NCI-H2029 (cell line): ENCODE data around the gene SPTBN5.

ENCODE experiments used
- DNase-seq: peaks from one replicate; lab custom pipeline; 2025; lab: John Stamatoyannopoulos, UW

Gene SPTBN5

DNA sequence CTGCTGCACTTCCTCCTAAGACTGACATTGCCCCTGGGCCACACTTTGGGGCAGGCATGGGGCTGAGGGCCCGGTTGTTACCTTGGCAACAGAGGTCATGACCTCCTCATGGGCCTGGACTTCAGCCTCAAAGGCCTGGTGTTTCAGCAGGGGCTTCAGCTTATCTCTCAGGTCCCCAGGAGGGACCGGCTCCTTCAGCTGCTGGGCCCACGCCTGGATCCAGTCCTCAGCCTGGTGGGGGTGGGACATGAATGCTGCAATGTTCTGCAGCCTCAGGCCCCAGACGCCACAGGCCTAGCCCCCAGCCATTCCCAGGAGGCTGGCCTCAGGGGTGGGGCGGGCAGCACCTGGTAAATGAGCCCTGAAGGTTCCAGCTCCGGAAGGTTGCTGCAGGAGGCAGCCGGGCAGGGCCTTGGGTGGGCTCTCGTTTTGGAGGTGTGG, 27.6 kb downstream of the SPTBN5 start:
- DNase-seq: no peak

- DNase-seq: no peak
These were observed 28.3 kb downstream of the SPTBN5 start for GRCh38 chr15:41865490-41866055.

DNA sequence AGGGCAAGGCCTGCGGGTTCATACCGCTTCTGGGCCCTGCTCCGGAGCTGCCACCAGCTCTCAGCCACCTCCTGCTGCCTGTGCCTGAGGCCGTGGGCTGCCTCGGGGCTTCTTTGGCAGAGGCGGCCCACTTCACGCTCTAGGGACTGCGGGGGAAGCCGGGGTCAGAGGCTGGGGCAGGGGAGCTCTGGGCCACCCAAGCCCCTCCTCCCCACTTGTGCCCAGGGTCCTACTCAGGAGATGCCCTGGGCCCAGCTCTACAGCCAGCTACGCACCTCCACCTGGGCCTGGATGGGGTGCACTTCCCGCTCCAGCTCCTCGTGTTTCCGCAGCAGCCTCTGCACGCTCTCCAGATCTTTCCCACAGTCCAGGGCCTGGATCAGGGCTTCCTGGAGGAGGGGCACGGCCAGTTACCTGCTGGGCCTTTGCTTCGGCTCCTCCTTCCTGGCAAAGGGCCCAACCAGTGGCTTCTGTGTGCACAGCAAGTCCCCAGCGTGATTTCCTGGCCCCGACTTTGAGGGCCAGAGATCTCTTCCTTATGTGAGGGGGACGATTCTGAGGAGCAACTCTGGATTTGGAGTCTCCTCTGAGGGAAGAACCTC, 31.2 kb downstream of the SPTBN5 start:
- peak; percentile 49 for DNase-seq

- DNase-seq: no peak
These were observed 32.0 kb downstream of the SPTBN5 start for GRCh38 chr15:41861736-41862356.

GRCh38 chr15:41860049-41860828, 33.6 kb downstream of the SPTBN5 start:
- no peak for DNase-seq

GRCh38 chr15:41858756-41859155, 35.1 kb downstream of the SPTBN5 start:
- DNase-seq: no peak

DNA sequence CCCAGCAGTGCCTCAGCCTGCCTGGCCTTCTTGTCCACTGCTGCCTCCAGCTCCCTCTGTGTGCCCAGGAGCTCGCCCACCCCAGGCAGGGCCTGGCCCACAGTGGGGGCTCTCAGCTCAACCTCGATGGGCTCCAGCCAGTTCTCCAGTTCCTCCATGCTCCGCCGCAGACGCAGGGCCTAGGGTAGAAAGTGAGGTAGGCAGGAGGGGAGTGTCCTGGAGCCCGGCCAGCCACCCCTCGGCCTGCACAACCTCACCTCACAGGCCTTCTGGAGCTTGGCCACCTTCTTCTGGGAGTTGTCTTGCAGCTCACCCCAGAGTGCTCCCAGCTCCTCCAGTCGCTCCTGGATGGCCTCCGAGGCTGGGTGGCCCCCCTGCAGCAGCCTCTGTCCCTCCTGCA, 36.5 kb downstream of the SPTBN5 start:
- no peak for DNase-seq

DNA sequence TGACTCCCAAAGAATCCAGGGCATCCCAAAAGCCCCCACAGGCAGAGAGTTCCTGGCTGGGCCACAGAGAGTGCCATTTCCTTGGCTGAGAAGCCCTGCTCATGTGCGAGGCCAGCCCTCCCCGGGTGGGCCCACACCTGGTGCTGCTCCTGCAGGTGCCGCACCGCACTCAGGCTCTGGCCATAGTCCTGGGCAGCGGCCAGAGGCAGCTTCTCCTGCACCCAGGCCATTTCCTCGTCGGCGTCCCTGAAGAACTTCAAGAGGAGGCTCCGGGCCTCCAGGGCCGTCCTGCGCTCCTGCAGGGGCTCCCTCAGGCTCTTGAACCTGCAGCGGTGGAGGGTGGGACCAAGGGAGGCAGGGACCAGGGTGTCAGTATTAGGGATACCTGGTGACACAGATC, 37.1 kb downstream of the SPTBN5 start:
- no peak for DNase-seq

- DNase-seq: no peak
These were observed 37.6 kb downstream of the SPTBN5 start for GRCh38 chr15:41856262-41856661.

DNA sequence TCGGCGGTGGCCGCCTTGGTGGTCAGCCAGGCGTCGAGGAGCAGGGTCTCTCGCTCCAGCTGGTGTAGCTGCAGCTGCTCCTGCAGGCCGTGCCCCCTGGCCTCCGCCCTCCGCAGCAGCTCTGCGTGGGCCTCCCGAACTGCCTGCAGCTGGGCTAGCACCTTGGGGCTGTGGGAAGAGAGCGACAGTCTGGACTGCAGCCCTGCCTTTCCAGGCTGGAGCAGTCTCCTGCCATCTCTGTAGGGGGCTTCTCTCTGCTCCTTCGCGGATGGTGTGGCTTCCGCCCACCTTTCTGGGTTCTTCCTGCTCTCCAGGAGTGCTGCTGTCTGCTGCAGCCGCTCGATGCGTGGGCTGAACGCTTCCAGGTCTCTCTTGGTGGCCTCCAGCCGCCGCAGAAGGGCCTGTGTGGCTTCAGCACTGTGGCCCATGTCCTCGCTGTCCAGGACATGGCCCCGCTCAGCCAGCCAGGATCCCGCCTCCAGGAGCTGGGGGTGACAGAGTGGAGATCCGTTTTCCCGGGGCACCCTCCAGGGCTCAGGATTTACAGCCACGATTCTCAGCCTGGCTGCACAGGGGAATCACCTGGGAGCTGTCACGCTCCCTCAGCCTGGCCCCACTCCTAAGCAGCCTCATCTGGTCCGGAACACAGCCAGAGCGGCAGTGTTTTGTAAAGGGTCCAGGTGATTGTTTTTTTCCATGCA, 38.4 kb downstream of the SPTBN5 start:
- DNase-seq: no peak

DNA sequence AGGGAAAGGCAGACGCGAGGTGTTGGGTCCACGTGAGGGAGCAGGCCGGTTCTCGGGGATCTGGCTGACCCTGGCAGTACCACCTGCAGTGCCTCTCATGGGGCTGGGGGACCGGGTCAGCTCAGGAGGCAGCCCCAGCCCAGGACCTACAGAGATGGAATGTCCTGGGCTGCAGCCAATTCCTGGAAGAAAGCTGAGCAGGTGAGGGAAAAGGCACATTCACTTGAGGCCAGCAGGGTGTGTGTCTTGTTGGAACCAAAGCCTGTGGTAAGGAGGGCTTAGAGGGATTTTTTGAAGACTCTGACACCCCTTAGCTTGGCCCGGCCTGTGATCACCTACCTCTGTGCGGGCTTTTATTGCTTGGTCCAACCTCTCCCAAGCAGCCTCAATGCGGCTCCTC, 39.4 kb downstream of the SPTBN5 start:
- DNase-seq: no peak

DNA sequence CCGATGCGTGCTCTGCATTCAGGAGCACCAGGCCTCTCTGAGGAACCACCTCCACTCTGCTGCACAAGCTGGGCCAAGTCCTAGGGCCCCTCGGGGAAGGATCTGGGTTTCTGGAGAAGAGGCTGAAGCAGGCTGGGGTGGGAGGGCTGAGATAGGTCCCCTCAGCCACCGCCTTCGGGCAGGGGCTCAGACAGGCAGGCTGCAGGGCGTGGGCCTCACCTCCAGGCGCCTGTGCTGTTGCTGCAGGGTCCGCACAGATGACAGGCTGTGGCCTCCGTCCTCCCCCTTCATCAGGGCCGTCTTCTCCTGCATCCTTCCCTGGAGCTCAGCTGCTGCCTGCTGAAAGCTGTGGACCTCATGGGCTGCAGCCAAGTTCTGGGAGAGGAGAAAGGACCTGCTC, 40.0 kb downstream of the SPTBN5 start:
- DNase-seq: no peak

DNA sequence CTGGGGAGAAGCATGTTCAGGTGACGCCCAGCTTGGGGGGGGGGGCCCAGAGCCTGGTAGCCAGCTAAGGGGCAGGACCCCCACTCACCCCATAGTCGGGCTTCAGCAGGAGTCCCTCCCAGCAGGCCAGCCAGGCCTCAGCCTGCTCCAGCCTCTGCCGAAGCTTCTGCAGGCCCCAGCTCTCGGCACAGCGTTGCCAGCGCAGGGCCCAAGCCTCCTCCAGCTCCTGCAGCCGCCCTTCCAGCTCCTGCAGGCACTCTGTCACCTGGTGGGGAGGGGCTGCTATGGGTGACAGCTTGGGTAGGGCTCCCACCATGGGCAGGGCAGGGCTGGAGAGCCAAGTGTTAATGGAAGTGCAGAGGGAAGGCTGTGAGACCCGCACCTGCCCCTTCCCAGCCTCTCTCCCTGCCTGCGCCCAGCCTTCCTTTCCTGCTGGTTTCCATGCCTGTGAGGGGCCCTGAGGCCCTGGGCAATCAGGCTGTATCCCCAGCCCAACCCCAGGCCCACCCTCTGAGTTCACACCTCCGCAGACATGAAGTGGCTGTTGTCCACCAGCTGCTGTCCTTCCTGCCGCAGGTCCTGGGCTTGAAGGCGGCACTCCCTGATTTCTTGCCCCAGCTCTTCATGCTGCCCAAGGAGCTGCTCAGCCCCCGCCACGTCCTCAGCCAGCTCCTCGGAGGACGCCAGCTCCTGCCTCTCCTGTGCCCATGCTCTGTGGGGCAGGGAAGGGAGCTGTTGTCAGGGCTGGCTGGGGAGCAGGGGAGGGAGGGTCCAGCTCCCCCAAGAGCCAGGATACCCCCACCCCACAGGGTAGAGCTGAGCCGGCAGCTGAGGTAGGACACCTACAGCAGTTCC, 40.9 kb downstream of the SPTBN5 start:
- DNase-seq: no peak

DNA sequence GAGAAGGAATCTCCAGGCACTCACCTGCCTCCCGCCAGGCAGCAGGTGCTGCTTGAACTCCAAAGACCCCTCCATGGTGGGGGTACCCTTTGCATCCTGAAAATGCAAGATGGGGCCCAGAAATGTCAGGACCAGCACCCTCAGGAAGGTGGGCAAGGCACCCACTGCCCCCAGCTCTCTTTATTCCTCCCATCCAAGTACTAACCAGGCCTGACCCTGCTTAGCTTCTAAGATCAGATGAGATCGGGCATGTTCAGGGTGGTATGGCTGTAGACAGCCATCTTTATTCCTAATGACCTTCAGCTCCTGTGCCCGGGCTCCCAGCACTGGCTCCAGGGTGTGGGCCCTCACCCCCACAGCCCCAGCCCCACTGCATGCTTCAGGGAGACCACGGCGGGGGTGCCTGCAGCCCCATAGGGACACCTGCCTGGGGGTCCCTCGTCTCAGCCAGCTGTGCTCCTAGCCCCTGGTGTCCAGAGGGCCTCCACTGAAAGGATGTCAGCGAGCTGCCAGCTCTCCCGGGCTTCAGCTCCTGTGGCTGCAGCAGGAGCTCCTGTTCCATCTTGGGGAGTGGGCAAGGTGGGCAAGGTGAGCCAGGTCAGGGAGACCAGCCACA, 42.0 kb downstream of the SPTBN5 start:
- no peak for DNase-seq

DNA sequence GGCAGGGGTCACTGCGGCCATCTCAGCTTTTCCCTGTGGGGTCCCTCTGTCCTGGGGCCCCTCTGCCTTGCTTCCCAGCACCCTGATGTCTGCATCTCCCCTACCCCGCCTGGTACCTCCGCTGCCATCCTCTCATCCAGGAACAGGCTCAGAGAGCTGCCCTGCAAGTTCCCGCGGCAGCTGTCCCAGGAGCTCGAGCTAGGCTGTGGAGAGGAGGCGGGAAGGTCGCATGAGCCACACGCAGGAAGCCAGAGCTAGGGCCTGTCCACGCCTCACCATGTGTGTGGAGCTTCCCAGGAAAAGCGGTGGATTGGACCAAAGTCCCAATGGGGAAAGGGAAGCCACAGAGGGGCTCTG, 42.7 kb downstream of the SPTBN5 start:
- DNase-seq: no peak

- DNase-seq: no peak
These were observed 43.2 kb downstream of the SPTBN5 start for GRCh38 chr15:41850482-41851166.

DNA sequence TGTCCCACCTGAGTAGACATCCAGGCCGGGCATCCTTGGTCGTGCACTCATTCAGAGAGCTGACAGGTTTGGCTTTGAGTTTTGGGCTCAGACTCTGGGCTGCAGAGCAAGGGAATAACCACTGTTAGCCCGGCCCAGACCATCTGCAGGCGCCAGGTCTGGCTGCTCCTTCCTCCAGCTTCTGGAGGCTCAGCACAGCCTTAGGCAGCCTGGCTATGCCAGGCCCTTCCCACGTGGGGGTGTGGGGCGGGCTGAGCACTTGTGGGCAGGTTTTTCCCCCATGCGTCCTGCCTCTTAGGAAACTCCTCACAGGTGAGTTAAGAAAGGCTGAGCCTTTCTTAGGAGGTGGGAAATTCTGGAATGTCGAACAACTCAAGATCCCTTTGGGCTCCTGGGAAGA, 44.0 kb downstream of the SPTBN5 start:
- DNase-seq: no peak

- no peak for DNase-seq
These were observed 44.6 kb downstream of the SPTBN5 start for GRCh38 chr15:41849204-41849603.

GRCh38 chr15:41848631-41849030, 45.2 kb downstream of the SPTBN5 start:
- no peak for DNase-seq

- no peak for DNase-seq
These were observed 45.9 kb downstream of the SPTBN5 start for GRCh38 chr15:41847981-41848380.
